GM21576 (cell line): ENCODE data around the gene GDA.
"Not testable (repeated sequence)": the region's sequence is repeated elsewhere in the genome, so short reads cannot be mapped to it uniquely, and the experiment has no call there.

Source experiments
- ATAC-seq: cut with Tn5 transposase; IDR thresholded peaks from one replicate; pipeline ENCODE4 v1.9.1; 2021; ENCODE audit warnings: mild to moderate bottlenecking, moderate library complexity; ENCODE audit not compliant: unreplicated experiment

GDA gene

GRCh38 chr9:72274441-72274840 lies 125.2 kb downstream of the GDA start:
- no peak for ATAC-seq

- ATAC-seq, result no peak
Observed at GRCh38 chr9:72274916-72275315, 125.7 kb downstream of the GDA start.

- ATAC-seq, result no peak
Observed at GRCh38 chr9:72276429-72276828, 127.2 kb downstream of the GDA start.

- peak; percentile 85 for ATAC-seq
Observed at GRCh38 chr9:72278959-72279358, 129.7 kb downstream of the GDA start.

- ATAC-seq, result peak; percentile 82
Observed at GRCh38 chr9:72280913-72281500, 131.8 kb downstream of the GDA start.

DNA sequence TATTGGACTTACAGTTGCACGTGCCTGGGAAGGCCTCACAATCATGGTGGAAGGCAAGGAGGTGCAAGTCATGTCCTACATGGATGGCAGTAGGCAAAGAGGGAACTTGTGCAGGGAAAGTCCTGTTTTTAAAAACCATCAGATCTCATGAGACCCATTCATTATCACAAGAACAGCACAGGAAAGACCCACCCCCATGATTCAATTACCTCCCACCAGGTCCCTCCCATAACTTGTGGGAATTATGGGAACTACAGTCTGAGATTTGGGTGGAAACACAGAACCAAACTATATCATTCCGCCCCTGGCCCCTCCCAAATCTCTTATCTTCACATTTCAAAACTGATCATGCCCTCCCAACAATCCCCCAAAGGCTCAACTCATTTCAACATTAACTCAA lies 140.2 kb downstream of the GDA start:
- no peak for ATAC-seq

DNA sequence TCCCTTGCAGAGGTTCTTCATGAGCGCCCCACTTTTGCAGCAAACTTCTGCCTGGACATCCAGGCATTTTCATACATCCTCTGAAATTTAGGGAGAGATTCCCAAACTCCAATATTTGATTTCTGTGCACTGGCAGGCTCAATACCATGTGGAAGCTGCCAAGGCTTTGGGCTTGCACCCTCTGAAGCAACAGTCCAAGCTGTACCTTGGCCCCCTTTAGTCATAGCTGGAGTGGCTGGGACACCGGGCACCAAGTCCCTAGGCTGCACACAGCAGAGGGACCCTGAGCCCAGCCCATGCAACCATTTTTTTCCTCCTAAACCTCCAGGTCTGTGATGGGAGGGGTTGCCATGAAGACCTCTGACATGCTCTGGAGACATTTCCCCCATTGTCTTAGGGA lies 141.1 kb downstream of the GDA start:
- ATAC-seq, result no peak

DNA sequence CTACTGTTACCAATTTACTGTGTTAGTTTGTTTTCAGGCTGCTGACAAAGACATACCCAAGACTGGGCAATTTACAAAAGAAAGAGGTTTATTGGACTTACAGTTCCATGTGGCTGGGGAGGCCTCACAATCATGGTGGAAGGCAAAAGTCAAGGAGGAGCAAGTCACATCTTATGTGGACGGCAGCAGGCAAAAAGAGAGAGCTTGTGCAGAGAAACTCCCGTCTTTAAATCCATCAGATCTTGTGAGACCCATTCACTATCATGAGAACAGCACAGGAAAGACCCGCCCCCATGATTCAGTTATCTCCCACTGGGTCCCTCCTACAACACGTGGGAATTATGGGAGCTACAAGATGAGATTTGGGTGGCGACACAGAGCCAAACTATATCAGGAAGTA lies 142.3 kb downstream of the GDA start:
- ATAC-seq, result not testable (repeated sequence)

DNA sequence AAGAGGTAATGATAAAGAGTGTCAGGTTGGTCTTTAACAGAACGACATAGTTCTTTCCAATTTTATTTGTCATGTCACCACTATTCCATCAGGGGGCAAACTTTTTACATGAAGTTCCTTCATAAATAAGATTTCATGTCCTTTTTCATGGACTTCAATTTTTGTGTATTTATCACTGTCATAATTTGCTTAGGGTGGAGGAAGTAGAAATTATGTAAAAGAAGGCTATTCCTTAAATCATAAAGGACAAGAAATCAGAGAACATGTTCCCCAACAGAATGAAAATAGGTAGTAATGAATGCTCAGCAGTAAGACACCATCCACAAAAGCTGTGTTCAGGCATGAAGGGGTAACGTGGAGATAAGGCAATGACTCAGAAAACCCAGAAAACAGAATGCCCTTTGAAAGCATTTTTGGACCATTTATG lies 143.0 kb downstream of the GDA start:
- ATAC-seq, result no peak

GRCh38 chr9:72292874-72293607 lies 143.8 kb downstream of the GDA start:
- ATAC-seq, result no peak

DNA sequence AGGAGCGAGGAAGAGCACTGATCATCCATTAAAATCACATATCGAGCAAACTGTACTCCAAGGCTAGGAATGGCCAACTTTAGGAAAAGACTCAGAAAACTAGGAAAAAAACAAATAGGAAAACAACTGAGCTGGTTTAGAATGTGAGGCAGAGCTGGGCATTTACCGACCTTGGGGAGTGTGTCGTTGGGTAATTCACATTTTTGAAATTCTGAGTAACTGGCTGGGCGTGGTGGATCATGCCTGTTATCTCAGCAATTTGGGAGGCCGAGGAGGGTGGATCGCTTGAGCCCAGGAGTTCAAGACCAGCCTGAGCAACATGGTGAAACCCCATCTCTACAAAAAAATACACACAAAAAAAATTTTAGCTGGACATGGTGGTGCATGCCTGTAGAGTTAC lies 145.7 kb downstream of the GDA start:
- no peak for ATAC-seq

GRCh38 chr9:72297516-72297915 lies 148.3 kb downstream of the GDA start:
- no peak for ATAC-seq

DNA sequence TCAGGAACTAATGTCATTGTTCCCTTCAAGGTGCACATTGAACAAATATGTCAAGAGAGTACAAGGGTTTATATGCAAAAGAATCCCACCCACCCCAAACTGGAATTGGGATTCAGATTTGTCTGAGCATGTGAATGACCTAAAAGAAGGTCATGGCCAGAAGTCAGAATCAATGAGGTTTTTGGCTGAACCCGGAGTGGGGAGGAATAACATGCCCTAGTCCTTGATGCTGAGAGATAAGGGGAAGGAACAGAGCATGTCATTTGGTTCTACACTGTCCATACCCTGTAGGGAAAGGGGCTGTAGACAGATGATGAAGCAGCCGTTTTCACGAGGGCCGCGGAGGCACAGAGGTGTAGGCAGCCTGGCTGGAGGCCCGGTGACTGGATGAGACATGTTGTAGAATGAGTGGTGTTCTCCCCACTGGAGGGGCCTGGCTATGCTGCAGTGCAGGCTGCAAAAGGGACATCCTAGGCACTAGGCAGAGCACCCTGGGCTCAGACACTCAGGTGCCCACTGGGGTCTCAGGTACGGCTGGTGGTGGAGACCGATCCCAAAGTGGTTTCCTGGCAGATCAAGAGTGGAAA lies 149.9 kb downstream of the GDA start:
- ATAC-seq, result no peak

GRCh38 chr9:72300873-72301272 lies 151.6 kb downstream of the GDA start:
- no peak for ATAC-seq
